Measurements from ENCODE around the gene FYN. TPM values are rescaled to one million over a fixed set of nuclear protein-coding genes. Genes with fewer than 3 reads are reported as not detected.

FYN gene
- polyA plus RNA-seq, 2 of the 4 experiments (the other 2 are of a cell fraction) = 3.5 to 3.7 TPM

DNA sequence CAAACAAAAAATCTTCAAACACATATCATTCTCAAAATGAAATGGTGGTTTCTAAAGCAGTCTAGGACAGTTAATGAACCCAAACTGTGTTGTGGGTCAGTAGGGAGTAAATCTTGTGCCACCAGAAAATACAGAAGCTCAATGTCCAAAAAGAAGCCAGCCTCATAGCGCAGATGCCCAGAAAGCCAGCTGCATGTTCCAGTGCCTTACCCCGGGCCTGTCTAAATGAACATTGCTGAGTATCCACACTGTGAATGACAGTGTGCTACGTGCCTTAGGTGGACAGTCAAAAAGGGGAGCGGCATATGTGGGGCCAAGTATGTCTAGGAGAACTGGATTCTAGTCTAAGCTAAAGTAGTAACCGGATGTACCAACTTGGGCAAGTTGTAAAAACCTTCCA lies 10.9 kb downstream of the FYN start:
- no peak overlapping the region for H3K27ac ChIP-seq
- TF ChIP-seq EHMT2 (IDR thresholded peaks at IDR 0.05; ENCODE audit: low read depth) = no peak
- TF ChIP-seq, protein P1, sequence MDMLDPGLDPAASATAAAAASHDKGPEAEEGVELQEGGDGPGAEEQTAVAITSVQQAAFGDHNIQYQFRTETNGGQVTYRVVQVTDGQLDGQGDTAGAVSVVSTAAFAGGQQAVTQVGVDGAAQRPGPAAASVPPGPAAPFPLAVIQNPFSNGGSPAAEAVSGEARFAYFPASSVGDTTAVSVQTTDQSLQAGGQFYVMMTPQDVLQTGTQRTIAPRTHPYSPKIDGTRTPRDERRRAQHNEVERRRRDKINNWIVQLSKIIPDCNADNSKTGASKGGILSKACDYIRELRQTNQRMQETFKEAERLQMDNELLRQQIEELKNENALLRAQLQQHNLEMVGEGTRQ (IDR thresholded peaks at IDR 0.05) = no peak
- TF ChIP-seq, protein P2, sequence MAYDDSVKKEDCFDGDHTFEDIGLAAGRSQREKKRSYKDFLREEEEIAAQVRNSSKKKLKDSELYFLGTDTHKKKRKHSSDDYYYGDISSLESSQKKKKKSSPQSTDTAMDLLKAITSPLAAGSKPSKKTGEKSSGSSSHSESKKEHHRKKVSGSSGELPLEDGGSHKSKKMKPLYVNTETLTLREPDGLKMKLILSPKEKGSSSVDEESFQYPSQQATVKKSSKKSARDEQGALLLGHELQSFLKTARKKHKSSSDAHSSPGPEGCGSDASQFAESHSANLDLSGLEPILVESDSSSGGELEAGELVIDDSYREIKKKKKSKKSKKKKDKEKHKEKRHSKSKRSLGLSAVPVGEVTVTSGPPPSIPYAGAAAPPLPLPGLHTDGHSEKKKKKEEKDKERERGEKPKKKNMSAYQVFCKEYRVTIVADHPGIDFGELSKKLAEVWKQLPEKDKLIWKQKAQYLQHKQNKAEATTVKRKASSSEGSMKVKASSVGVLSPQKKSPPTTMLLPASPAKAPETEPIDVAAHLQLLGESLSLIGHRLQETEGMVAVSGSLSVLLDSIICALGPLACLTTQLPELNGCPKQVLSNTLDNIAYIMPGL (CRISPR knock-in tag; IDR thresholded peaks at IDR 0.05; ENCODE audit: borderline replicate concordance) = no peak
- TF ChIP-seq, protein P3, sequence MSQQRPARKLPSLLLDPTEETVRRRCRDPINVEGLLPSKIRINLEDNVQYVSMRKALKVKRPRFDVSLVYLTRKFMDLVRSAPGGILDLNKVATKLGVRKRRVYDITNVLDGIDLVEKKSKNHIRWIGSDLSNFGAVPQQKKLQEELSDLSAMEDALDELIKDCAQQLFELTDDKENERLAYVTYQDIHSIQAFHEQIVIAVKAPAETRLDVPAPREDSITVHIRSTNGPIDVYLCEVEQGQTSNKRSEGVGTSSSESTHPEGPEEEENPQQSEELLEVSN (IDR thresholded peaks at IDR 0.05; ENCODE audit: borderline replicate concordance, low read depth) = no peak
- TF ChIP-seq NPAS2 (CRISPR knock-in tag; IDR thresholded peaks at IDR 0.05; ENCODE audit: borderline replicate concordance) = no peak
- TF ChIP-seq JUN (IDR thresholded peaks at IDR 0.05) = no peak
- TF ChIP-seq, protein P4, sequence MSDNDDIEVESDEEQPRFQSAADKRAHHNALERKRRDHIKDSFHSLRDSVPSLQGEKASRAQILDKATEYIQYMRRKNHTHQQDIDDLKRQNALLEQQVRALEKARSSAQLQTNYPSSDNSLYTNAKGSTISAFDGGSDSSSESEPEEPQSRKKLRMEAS (IDR thresholded peaks at IDR 0.05) = no peak
- TF ChIP-seq RARB (CRISPR knock-in tag; IDR thresholded peaks at IDR 0.05) = no peak
- no peak for TF ChIP-seq ZFP36 (IDR thresholded peaks at IDR 0.05; ENCODE audit: borderline replicate concordance, partially characterized antibody)
- no peak for TF ChIP-seq KDM1A (IDR thresholded peaks at IDR 0.05; ENCODE audit: low read depth)
- no peak for TF ChIP-seq CBX8 (IDR thresholded peaks at IDR 0.05)
- TF ChIP-seq MAFK (IDR thresholded peaks at IDR 0.05; ENCODE audit: partially characterized antibody) = no peak
- no peak for TF ChIP-seq POLR2AphosphoS2 (conservative IDR thresholded peaks at IDR 0.05; ENCODE audit: low read length)
- TF ChIP-seq TFCP2L1 (CRISPR knock-in tag; IDR thresholded peaks at IDR 0.05) = no peak
- CTCF ChIA-PET = no interaction called here

DNA sequence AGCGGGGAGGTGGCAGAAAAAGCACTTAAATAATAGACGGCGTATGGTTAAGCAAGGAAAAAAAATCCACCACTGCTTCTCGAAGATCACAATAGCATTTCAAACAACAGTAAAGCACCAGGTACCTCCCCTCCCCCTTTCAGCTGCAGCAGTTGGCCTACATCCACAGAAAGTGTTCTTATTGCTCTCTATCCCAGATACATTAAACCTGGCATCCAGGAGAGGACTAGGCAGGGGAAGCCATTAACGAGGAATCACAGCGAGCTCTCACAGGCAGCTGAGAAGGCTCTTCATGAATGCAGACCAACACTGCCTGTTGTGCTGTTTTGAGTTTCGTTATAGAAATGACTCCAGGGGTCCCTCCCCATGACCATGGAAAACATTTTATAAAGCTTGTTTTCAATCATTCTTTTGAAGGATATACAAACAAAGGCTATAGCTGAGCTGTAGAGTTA lies 11.8 kb downstream of the FYN start:
- ChIA-PET CTCF (no interaction called here), POLR2A (no interaction called here)
- Histone ChIP-seq H3K4me3 (no peak overlapping the region), H3K4me1 (no peaks in the 10 kb centered on the region), H3K4me2 (no peak overlapping the region), H3K27ac (no peak overlapping the region), H3K9me3 (no peaks in the 10 kb centered on the region)
- ATAC-seq (no peak), FAIRE-seq (no peak), DNase-seq (ENCODE audit: low read depth in 1 of 2, low spot score in 1 of 2) (no peak)
- TF ChIP-seq ZC3H11A (IDR thresholded peaks at IDR 0.05) (no peak), FOSL2 (IDR thresholded peaks at IDR 0.05) (no peak), FOSL2 (CRISPR knock-in tag; IDR thresholded peaks at IDR 0.05) (no peak), HOXB5 (CRISPR knock-in tag; IDR thresholded peaks at IDR 0.05) (no peak), CBX2 (IDR thresholded peaks at IDR 0.05; ENCODE audit: borderline replicate concordance, low read depth) (no peak), RCOR1 (IDR thresholded peaks at IDR 0.05; ENCODE audit: low read depth, low read length) (no peak), JUNB (IDR thresholded peaks at IDR 0.05) (no peak), CHD4 (IDR thresholded peaks at IDR 0.05; ENCODE audit: borderline replicate concordance) (no peak), ZSCAN20 (CRISPR knock-in tag; IDR thresholded peaks at IDR 0.05) (no peak), ZFP36 (IDR thresholded peaks at IDR 0.05; ENCODE audit: borderline replicate concordance, partially characterized antibody) (no peak), HOXB13 (CRISPR knock-in tag; IDR thresholded peaks at IDR 0.05; ENCODE audit: low read depth) (no peak)
- 78% methylated on average over 7 of the region's 7 CpGs for WGBS (ENCODE audit: missing lambda C conversion rate)

More for the DNA sequence above, 10.9 kb downstream of the FYN start:
- no peaks in the 10 kb centered on the region for H3K9me3 ChIP-seq
- H3K4me2 ChIP-seq = no peak overlapping the region
- FAIRE-seq (no peak), DNase-seq (ENCODE audit: low read depth in 1 of 2, low spot score in 1 of 2) (no peak), ATAC-seq (no peak)
- POLR2A ChIA-PET = no interaction called here
- H3K4me3 ChIP-seq = no peak overlapping the region
- H3K4me1 ChIP-seq = no peaks in the 10 kb centered on the region
- 85% methylated on average over 5 of the region's 5 CpGs for WGBS (ENCODE audit: missing lambda C conversion rate)
